H1 (cell line): ENCODE data around the gene ZDHHC11. TPM values are rescaled to one million over a fixed set of nuclear protein-coding genes. Genes with fewer than 3 reads are reported as not detected.

ENCODE experiments used
- ATF2 ChIP-seq: IDR thresholded peaks from 2 replicates; pipeline ENCODE4 v1.6.1; 2012; ENCODE audit warnings: low read length, inconsistent platforms
- CHD7 ChIP-seq: fragments of 300-600 bp; sonication (generic); IDR thresholded peaks from 2 replicates; pipeline ENCODE4 v1.7.1; 2012; ENCODE audit warnings: low read length, moderate library complexity, mild to moderate bottlenecking, inconsistent platforms; ENCODE audit not compliant: insufficient replicate concordance
- MAX ChIP-seq: IDR thresholded peaks from 2 replicates; pipeline ENCODE4 v1.6.1; 2012; ENCODE audit warnings: inconsistent platforms
- POLR2AphosphoS5 ChIP-seq: IDR thresholded peaks from 2 replicates; pipeline ENCODE4 v1.6.1; 2011; ENCODE audit warnings: low read depth, low read length
- POU5F1 ChIP-seq: IDR thresholded peaks from 2 replicates; pipeline ENCODE4 v1.6.1; 2011; ENCODE audit warnings: low read depth, mild to moderate bottlenecking, low read length, moderate library complexity
- SRF ChIP-seq: IDR thresholded peaks from 2 replicates; pipeline ENCODE4 v1.6.1; 2011; ENCODE audit warnings: mild to moderate bottlenecking, low read depth, low read length, moderate library complexity
- polyA plus RNA-seq, 7 experiments: library from polyadenylated mRNA; depleted of rRNA in 3 of 7; stranded (reverse) in 5 of 7; unstranded in 2 of 7; fragments of >200 nt in 5 of 7; fragments of 200-250 nt in 2 of 7; gene quantifications; 1 replicate in 5 of 7; 2 replicates in 1 of 7; 4 replicates in 1 of 7; pipeline versions ENCODE4 v1.2.1 to v1.2.3, GENCODE V29; 2011 to 2013; ENCODE audit warnings: missing spikeins in 2 of 7, mixed read lengths in 2 of 7
- total RNA-seq: library from RNA; stranded (reverse); fragmentation: NEBNext Ultra II Directional; extraction: Animal tissue kit (Norgen Biotek cat#: 25700); gene quantifications from 2 replicates; pipeline ENCODE4 v1.2.1, GENCODE V29; 2021
- TF ChIP-seq, protein P1 (sequence below): IDR thresholded peaks from 2 replicates; pipeline ENCODE4 v1.6.1; 2011; ENCODE audit warnings: low read length, improper control_type of control experiment

ZDHHC11 gene
- total and polyA plus RNA-seq, 2 of the 8 experiments (the other 6 are each of a cell fraction or from before 2014, with no cell fraction given), result 4.7 to 16.6 TPM

DNA sequence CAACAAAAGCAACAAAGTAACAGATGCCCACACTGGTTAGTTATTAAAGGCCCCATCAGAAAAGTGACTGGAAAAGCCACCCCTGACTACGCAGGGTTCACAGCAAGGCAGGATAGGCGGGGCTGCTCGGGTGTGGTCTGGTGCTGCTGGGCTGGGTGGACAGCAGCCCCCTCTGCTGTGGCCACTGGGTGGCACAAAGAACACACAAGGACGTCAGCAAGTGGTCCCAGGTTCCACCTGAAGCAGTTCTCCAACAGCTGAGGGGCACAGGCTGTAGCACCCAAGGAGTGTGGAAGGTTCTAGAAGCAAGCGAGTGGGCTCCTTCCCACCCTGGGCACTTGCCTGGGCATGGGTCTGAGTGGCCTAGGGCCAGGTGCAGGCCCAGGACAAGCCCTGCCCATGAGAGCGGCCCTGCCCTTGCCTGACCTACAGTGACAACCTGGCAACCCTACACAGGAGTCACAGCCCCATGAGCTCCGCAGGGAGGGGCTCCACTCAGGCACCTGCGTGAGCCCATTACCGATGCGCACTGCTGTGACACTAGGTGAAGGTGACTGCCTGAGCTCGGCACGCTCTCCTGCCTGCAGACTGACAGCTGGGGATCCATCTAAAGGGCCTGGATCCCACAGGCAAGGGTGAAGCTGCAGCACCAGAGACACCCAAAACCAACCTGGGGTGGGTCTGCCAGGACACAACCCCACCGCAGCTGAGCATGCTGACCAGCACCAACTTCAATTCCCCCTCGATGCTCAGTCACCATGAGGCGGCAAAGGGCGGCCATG lies 33.8 kb upstream of the ZDHHC11 start (continued):
- TF ChIP-seq CHD7 (no peak), MAX (no peak), ATF2 (no peak), POLR2AphosphoS5 (no peak), SRF (no peak), POU5F1 (no peak)
- TF ChIP-seq, protein P1, sequence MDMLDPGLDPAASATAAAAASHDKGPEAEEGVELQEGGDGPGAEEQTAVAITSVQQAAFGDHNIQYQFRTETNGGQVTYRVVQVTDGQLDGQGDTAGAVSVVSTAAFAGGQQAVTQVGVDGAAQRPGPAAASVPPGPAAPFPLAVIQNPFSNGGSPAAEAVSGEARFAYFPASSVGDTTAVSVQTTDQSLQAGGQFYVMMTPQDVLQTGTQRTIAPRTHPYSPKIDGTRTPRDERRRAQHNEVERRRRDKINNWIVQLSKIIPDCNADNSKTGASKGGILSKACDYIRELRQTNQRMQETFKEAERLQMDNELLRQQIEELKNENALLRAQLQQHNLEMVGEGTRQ, result no peak
